Esophagus squamous epithelium (tissue), 5 donors: ENCODE data around the gene HMCN2. TPM values are rescaled to one million over a fixed set of nuclear protein-coding genes. Genes with fewer than 3 reads are reported as not detected.
"Not testable (repeated sequence)": the region's sequence is repeated elsewhere in the genome, so short reads cannot be mapped to it uniquely, and the experiment has no call there.

Experiments used
- DNase-seq: peaks from one replicate; lab custom pipeline; 2025; lab: John Stamatoyannopoulos, UW
- H3K27ac ChIP-seq, 4 donors: fragments of 200-600 bp; sonication (generic); one replicate each; pipeline ENCODE4 v1.5.1; 2016 to 2019; ENCODE audit warnings: mild to moderate bottlenecking in 1 of 4
- H3K27me3 ChIP-seq, 4 donors: fragments of 200-600 bp; sonication (generic); 1 replicate in 3 of 4; 2 replicates in 1 of 4; pipeline versions ENCODE4 v1.5.1 to v1.6.0; 2017 to 2021; ENCODE audit warnings: antibody characterized with exemption in 1 of 4
- H3K36me3 ChIP-seq, 3 donors: fragments of 200-600 bp; sonication (generic); one replicate each; pipeline ENCODE4 v1.5.1; 2016 to 2019
- H3K4me1 ChIP-seq, 3 donors: fragments of 200-600 bp; sonication (generic); one replicate each; pipeline ENCODE4 v1.5.1; 2017 to 2019
- H3K4me3 ChIP-seq, 4 donors: fragments of 200-600 bp; sonication (generic); 1 replicate in 3 of 4; 2 replicates in 1 of 4; pipeline ENCODE4 v1.5.1; 2016 to 2019; ENCODE audit warnings: mild to moderate bottlenecking in 2 of 4, moderate library complexity in 1 of 4
- H3K9me3 ChIP-seq, 3 donors: fragments of 200-600 bp; sonication (generic); one replicate each; pipeline ENCODE4 v1.5.1; 2016 to 2019
- CTCF ChIP-seq, 6 experiments: fragments of 450-650 bp in 4 of 6; fragments of 200-600 bp in 2 of 6; sonication (generic) in 2 of 6; IDR thresholded peaks; one replicate each; pipeline ENCODE4 v1.5.1; 2016 to 2019; ENCODE audit warnings: antibody characterized with exemption in 6 of 6, mild to moderate bottlenecking in 4 of 6, moderate library complexity in 4 of 6
- POLR2A ChIP-seq, 4 donors: fragments of 450-650 bp; IDR thresholded peaks; one replicate each; pipeline ENCODE4 v1.6.1; 2017; ENCODE audit warnings: antibody characterized with exemption in 4 of 4, mild to moderate bottlenecking in 4 of 4, moderate library complexity in 3 of 4
- WGBS, 2 donors: methylation state at CpG; one replicate each; pipeline ENCODE4 v1.1.5; 2018; 5-methylcytosine and 5-hydroxymethylcytosine counted together
- intact Hi-C: fragments of 100-400 bp; cut with DNase I; formaldehyde crosslinking; loops from one replicate; pipeline ENCODE4 v1.15.0; 2022
- total RNA-seq, 4 donors: library from RNA; depleted of rRNA; stranded (reverse); fragments of >200 nt; gene quantifications; one replicate each; pipeline ENCODE4 v1.1.0, GENCODE V29; 2016
- donor health status: DM: yes; HTN: yes; CAD: no.

Gene HMCN2
- total RNA-seq, 4 donors from 2014 or later = 0.53 to 4.8 (median 0.78) TPM

- intact Hi-C loops = no loop called here
These were observed 167.8 kb downstream of the HMCN2 start for GRCh38 chr9:130433168-130433946.

GRCh38 chr9:130433947-130434262, 168.3 kb downstream of the HMCN2 start:
- no peak for TF ChIP-seq CTCF (IDR thresholded peaks at IDR 0.05)
- TF ChIP-seq POLR2A (IDR thresholded peaks at IDR 0.05) = no peak
- Histone ChIP-seq H3K4me3 (peak overlapping the region in 2 of 4 donors; percentile 26 to 44), H3K27ac (no peak overlapping the region), H3K36me3 (no peaks in the 10 kb centered on the region), H3K9me3 (peaks cover 0 to 16% (median 3%) of the 10 kb centered on the region in 3 donors), H3K4me1 (peaks cover 13 to 29% (median 14%) of the 10 kb centered on the region in 3 donors), H3K27me3 (peaks cover 0 to 97% (median 0%) of the 10 kb centered on the region in 4 donors)
- intact Hi-C loops = no loop called here
- WGBS, 2 donors = 21 to 50% methylated on average over 8 to 9 of the region's 9 CpGs
- no peak for DNase-seq

More at GRCh38 chr9:130433168-130433946, 167.8 kb downstream of the HMCN2 start:
- peaks cover 0 to 97% (median 0%) of the 10 kb centered on the region in 4 donors for H3K27me3 ChIP-seq
- no peak for DNase-seq
- H3K4me1 ChIP-seq = peaks cover 13 to 29% (median 14%) of the 10 kb centered on the region in 3 donors
- peaks cover 0 to 16% (median 3%) of the 10 kb centered on the region in 3 donors for H3K9me3 ChIP-seq
- no peaks in the 10 kb centered on the region for H3K36me3 ChIP-seq
- peak overlapping the region; percentile 1 to 58 (median 35) for H3K4me3 ChIP-seq
- 0 to 27% methylated on average over 1 to 4 of the region's 92 CpGs for WGBS, 2 donors
- no peak overlapping the region for H3K27ac ChIP-seq
- TF ChIP-seq CTCF (IDR thresholded peaks at IDR 0.05) (peak in 5 of 6 experiments; percentile 57 to 87 (median 70)), POLR2A (IDR thresholded peaks at IDR 0.05) (no peak)

- H3K27ac ChIP-seq, intact Hi-C loops, DNase-seq, H3K4me3 ChIP-seq, H3K36me3 ChIP-seq: not testable (repeated sequence)
- peaks cover 13 to 29% (median 14%) of the 10 kb centered on the region in 3 donors for H3K4me1 ChIP-seq
- WGBS, 2 donors = 89 to 93% methylated on average over 5 of the region's 5 CpGs
- peaks cover 0 to 16% (median 3%) of the 10 kb centered on the region in 3 donors for H3K9me3 ChIP-seq
- peaks cover 0 to 90% (median 0%) of the 10 kb centered on the region in 4 donors for H3K27me3 ChIP-seq
These were observed 169.1 kb downstream of the HMCN2 start for GRCh38 chr9:130434656-130435055.

GRCh38 chr9:130437011-130437789, 171.6 kb downstream of the HMCN2 start:
- no peak overlapping the region for H3K4me3 ChIP-seq
- no peak overlapping the region for H3K27ac ChIP-seq
- peaks cover 0 to 65% (median 0%) of the 10 kb centered on the region in 4 donors for H3K27me3 ChIP-seq
- TF ChIP-seq CTCF (IDR thresholded peaks at IDR 0.05) (no peak), POLR2A (IDR thresholded peaks at IDR 0.05) (no peak)
- H3K9me3 ChIP-seq = peaks cover 0 to 23% (median 4%) of the 10 kb centered on the region in 3 donors
- H3K36me3 ChIP-seq = no peaks in the 10 kb centered on the region
- intact Hi-C loops = no loop called here
- WGBS, 2 donors = 57 to 60% methylated on average over 11 to 15 of the region's 15 CpGs
- peaks cover 13 to 17% (median 14%) of the 10 kb centered on the region in 3 donors for H3K4me1 ChIP-seq
- no peak for DNase-seq

GRCh38 chr9:130438382-130438981, 172.9 kb downstream of the HMCN2 start:
- peaks cover 4 to 6% (median 4%) of the 10 kb centered on the region in 3 donors for H3K4me1 ChIP-seq
- TF ChIP-seq CTCF (IDR thresholded peaks at IDR 0.05) = no peak
- TF ChIP-seq POLR2A (IDR thresholded peaks at IDR 0.05) = no peak
- H3K9me3 ChIP-seq = peaks cover 0 to 23% (median 4%) of the 10 kb centered on the region in 3 donors
- 80 to 82% methylated on average over 1 to 6 of the region's 6 CpGs for WGBS, 2 donors
- H3K36me3 ChIP-seq = no peaks in the 10 kb centered on the region
- H3K4me3 ChIP-seq = no peak overlapping the region
- H3K27me3 ChIP-seq = peaks cover 0 to 56% (median 0%) of the 10 kb centered on the region in 4 donors
- peak overlapping the region in 1 of 4 donors; percentile 14 for H3K27ac ChIP-seq
- DNase-seq = no peak
- intact Hi-C loops = no loop called here
